NCI-H1092 treated with DMSO at 0.1 percent for 48 hours (cell line): ENCODE results near the gene SNRNP35.
"Not testable (repeated sequence)": the region's sequence is repeated elsewhere in the genome, so short reads cannot be mapped to it uniquely, and the experiment has no call there.

Source experiments
- DNase-seq: peaks from one replicate; lab custom pipeline; 2025; lab: John Stamatoyannopoulos, UW

The SNRNP35 gene

GRCh38 chr12:123449249-123449733, 8.6 kb upstream of the SNRNP35 start:
- DNase-seq: no peak

- DNase-seq: no peak
Observed at GRCh38 chr12:123449856-123450255, 8.1 kb upstream of the SNRNP35 start.

GRCh38 chr12:123450636-123451035, 7.3 kb upstream of the SNRNP35 start:
- DNase-seq: no peak

GRCh38 chr12:123452276-123452550, 5.7 kb upstream of the SNRNP35 start:
- not testable (repeated sequence) for DNase-seq

GRCh38 chr12:123453165-123453564, 4.8 kb upstream of the SNRNP35 start:
- DNase-seq: no peak

- DNase-seq: not testable (repeated sequence)
Observed at GRCh38 chr12:123463174-123463573, 5.2 kb downstream of the SNRNP35 start.

DNA sequence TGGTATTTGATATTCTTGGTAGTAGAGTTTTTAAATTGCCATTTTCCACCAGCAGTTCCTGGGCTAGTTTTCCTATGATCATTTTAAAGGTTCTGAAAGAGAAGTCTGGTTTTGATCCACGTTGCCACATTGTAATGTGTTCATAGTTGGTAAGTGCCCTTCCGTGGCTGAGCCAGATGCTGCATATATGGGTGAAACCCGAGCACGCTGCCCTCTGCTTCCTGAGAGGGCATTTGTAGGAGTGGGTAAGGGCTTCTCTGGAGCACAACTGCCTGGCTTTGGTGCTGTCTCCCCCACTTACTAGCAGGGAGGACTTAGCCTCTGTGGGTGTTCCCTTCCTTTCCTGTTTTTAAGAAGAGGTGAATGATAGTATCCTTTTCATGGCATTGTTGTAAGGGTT, 7.1 kb downstream of the SNRNP35 start:
- DNase-seq: no peak

- no peak for DNase-seq
Observed at GRCh38 chr12:123468786-123469185, 10.8 kb downstream of the SNRNP35 start.

GRCh38 chr12:123469978-123470377, 12.0 kb downstream of the SNRNP35 start:
- DNase-seq: no peak

DNA sequence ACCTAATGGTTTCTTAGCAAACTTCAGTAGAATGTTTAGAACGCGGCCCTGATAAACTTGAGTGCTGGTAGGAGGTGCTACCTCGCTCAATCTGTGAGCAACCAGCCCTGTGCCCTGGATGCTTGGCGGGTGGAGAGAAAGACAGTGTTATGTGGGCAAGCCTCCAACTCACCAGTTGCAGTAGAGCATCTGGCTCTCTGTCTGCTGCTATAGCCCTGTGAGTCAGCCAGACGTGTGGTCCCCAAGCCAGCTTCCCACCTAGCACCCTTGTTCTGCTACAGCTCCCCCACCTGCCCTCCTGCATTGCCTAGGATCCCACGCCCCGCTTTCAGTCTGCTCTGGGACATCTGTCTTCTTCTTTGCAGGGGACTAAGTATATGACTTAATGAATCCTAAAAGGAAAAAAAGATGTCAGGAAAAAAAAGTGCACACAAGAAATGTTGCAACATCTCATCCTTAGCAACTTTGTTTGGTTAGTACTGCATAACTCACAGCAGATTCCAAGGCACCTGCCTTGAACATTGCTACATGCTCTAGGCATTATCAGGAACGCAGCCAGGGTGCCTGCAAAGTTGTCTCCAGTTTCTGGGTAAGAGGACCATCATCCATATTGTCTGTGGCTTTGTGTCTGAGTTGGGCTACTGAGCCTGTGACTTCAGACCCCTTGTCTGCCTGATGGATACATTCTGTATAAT, 13.6 kb downstream of the SNRNP35 start:
- DNase-seq: no peak

GRCh38 chr12:123472438-123472849, 14.5 kb downstream of the SNRNP35 start:
- DNase-seq: no peak

- DNase-seq: no peak
Observed at GRCh38 chr12:123474485-123475245, 16.7 kb downstream of the SNRNP35 start.

DNA sequence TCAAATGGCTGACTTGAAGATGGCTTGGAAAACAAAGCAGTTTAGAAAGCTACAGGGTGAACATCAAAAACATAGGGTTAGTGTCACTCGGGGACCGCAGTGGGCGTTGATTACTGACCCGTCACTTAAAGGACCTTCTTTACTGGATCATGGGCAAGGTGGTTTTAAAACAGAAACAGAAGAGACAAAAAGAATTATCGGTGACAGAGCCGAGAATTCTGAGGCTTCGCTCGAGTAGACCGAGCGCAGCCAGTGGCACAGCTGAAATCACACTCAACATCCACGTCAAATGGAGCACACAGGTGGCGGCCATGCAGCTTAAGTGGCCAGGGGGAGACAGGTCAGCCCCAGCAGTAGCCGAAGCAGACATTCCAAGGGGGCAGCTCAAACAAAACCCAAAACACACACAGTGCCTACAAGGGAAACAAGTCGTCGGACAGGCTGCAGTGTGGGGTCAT, 17.3 kb downstream of the SNRNP35 start:
- no peak for DNase-seq

GRCh38 chr12:123478069-123478468, 20.1 kb downstream of the SNRNP35 start:
- no peak for DNase-seq

DNA sequence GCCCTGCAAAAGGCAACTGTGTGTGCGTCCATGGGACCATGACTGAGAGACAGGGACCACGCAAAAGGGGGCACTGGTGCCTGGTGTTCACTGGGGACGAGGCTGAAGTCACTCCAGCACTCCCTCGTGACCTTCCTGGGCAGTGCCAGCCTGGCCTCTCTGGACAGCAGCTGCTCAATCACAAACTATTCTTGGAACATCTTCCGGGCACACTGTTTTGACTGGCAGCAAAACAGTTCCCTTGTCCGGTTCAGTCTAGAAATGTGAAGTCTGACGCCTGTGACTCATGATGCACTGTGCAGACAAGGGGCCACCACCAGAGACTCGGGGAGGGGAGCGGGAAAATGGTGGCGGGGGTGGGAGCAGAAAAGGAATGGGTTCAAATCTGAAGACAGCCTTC, 20.8 kb downstream of the SNRNP35 start:
- no peak for DNase-seq

- DNase-seq: no peak
Observed at GRCh38 chr12:123479442-123480180, 21.7 kb downstream of the SNRNP35 start.

DNA sequence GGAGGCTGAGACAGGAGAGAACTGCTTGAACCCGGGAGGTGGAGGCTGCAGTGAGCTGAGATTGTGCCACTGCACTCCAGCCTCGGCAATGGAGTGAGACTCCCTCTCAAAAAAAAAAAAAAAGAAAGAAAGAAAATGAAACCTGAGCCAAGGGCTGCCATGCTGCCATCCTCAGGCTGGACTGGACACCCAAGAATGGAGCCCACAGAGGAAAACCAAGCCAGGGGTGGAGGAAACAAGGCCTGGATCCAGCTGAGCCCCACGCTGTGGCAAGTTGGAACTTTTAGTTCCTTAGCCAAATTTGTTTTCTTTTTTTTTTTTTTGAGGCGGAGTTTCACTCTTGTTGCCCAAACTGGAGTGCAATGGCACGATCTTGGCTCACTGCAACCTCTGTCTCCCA, 23.3 kb downstream of the SNRNP35 start:
- not testable (repeated sequence) for DNase-seq

DNA sequence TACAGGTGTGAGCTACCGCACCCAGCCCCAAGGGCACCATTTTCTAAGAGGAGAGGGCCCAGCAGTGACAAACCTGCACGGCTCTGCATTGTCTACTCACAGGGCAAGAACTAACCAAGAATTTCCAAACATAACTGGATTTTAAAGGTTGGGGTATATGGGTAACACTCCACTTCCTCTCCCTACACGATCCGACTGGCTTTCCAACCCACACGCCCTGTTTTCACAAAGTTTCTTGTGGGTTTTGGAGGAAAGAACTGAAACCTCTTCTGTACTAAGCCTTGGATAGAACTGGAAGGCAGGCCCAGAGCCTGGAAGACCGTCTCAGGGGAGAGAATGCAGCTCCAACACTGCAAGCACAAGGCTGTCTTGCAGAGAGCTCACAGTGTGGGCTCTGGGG, 24.9 kb downstream of the SNRNP35 start:
- no peak for DNase-seq

DNA sequence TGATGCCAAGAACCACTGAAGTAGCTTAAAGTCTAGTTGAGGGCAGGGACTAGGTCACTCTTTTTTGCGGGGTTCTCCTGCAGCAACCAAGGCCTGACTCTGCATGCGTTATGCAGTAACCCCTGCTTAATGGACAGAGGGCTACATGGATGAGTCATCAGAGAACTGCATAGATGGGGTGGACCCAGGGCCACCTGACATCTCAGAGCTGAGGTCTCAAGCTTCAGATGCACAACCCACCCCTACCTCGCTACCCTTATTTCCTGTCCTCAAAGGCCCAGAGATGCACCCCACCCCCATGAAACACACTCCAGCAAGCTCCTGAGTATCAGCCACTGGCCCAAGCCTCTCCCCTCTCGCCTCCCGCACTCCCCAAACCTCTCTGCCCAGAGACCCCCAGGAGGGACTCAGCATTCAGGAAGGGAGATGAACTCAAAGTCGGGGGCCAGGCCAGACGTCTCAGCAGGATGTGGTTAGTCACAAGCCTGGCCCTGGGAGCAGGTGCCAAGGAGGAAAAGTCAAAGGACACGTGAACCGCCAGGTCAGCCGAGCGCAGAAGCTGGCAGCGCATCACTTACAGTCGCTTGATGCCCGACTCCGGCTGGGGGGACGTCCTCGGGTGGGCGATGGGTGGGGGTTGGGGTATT, 25.8 kb downstream of the SNRNP35 start:
- no peak for DNase-seq

- DNase-seq: no peak
Observed at GRCh38 chr12:123485756-123486155, 27.8 kb downstream of the SNRNP35 start.

GRCh38 chr12:123487428-123487827, 29.5 kb downstream of the SNRNP35 start:
- no peak for DNase-seq

- no peak for DNase-seq
Observed at GRCh38 chr12:123488539-123489230, 30.7 kb downstream of the SNRNP35 start.
